Stimulated activated CD8-positive, alpha-beta memory T cell treated with anti-CD3 and anti-CD28 coated beads, Interleukin-2, amount 100 ng/mL, for 48 hours (primary cell): Measurements from ENCODE around the gene GRM4.

ENCODE experiments used
- DNase-seq, 2 donors: peaks; one replicate each; pipeline ENCODE4 v3.0.0-alpha.2; 2020; ENCODE audit warnings: low read depth in 2 of 2

The GRM4 gene

DNA sequence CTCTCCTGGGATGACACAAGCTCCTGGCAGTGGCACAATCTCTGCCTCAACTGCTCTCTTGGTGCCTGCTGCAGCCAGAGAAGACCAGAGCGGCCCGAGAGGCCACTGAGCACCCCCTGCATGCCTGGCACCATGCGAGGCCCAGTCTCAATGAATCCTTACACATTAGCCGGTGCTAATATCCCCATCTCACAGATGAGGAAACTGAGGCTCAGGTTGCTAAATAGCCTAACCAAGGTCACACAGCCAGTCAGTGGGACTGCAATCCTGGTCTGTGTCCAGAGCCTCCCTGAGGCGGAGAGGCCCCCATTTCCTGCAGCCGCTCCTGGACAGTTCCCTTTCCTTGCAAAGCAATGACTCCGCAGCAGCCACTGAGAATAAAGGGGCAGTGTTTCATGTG lies 81.2 kb downstream of the GRM4 start:
- DNase-seq: no peak

DNA sequence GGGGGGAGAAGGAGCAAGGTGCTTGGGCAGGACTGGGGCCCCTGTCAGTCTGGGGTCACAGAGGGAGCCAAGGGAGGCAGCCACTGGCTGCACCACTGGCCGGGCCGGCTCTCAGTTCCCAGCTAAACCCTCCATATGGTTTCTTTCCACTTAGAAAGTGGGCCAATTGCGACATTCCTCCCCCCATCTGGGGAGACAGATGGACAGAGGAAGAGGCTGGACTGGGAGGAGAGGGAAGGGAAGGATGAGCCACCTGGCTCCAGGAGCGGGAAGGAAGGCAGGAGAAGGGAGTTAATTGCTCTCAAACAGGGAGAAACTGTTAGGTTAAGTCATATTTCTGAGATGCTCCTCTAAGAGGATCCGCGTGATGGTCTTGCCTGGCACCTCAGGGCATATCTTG lies 82.2 kb downstream of the GRM4 start:
- DNase-seq: no peak

GRCh38 chr6:34062815-34063214 lies 83.1 kb downstream of the GRM4 start:
- no peak for DNase-seq

DNA sequence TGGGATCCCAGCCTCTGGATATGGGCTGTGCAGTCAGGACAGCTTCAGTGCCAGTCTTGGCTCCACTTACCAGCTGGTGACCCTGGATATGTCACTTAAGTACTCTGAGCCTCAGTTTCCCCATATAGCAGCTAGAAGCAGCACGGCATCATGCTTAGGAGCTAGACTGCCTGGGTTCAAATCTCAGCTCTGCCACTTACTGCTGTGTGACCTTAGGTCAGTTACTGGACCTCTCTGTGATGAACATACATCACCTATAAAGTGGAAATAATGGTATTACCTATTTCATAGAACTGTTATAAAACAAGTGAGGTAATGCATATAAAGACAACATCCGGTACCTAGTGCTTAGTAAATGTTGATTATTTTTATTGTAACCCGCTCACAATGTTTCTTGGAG lies 83.7 kb downstream of the GRM4 start:
- no peak for DNase-seq

DNA sequence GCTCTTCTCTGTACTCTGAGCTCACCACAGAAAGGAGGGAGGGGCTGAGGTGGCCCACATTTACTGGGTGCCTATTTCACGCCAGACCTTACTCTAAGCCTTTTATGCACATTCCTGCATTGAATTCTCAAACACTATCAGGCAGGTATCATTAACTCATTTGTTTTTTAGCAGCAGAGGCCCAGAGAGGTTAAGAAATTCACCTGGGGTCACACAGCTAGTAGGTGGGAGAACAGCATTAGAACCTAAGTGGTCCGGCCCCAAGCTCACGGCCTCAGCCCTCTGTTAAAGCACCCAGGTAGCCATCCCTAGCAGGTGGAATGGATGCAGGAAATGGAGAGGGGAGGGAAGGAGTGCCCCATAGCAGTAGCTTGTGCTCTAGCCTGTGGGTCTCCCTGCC lies 84.5 kb downstream of the GRM4 start:
- no peak for DNase-seq

DNA sequence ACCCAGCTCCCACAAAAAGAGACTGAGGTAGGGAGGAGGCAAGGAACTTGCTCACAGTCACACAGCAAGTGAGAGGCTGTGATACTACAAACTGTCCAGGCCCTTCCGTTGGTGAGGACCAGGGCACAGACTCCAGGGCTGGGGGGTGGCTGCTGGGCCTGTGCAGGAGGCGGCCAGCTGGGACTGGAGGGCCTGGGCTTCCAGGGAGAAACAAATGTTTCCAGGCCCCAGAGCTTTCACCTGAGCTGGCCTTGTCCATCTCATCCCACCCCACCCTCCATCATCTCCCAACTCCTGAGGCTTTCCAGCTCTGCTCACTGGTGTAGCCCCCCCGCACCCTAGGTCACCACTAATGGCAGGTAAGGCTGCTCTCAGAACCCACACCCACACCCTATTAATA lies 86.0 kb downstream of the GRM4 start:
- DNase-seq: no peak

GRCh38 chr6:34059136-34059731 lies 86.7 kb downstream of the GRM4 start:
- no peak for DNase-seq

DNA sequence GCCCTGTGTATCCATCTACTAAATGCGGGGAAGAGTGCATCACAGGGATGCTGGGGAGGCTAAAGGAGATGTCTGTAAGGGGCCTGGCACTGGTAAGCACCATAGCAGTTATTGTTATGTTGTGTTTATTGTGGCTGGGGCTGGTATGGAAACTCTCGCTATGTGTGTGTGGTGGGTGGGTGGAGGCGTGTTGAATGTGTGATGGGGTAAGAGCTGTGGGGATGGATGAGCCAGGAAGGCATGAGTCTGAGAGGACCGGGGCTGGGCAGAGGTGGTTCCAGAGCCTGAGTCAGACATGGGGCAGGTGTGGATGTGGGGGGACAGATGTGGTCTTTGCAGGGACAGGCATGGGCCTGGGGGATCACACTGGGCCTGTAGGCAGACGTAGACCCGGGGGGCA lies 88.1 kb downstream of the GRM4 start:
- DNase-seq: no peak

GRCh38 chr6:34057191-34057590 lies 88.7 kb downstream of the GRM4 start:
- no peak for DNase-seq

GRCh38 chr6:34056305-34057108 lies 89.4 kb downstream of the GRM4 start:
- DNase-seq: no peak

DNA sequence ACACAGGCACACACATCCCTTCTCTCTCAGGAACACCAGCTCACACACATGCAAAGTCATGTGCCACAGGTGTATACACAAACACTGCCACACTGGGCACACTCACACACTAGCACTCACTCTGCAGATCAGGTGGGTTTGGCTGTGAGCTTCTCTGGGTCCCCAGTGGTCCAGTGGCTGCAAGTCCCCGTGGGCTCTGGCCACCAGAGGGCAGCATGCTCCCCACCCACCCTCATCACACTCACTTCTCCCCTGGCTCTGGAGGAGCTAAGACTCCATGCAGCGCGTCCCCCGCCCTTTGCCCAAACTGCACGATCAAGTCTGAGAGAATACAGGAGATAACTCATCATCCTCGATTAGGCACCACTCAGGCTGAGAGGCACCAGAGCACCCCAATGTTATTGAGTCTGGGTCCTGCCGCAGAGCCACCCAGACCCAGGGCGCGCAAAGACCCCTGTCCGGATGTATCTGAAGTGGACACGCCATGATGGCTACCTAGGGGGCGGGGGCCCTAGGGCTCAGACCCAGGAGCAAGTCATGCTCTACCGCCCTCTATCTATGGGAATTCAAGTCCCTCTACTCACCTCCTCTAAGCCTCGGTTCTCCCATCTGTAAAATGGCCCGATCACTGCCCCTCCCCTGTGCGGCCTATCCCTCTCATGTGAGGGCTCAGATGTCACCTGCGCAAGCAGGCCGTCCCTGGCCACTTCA lies 90.5 kb downstream of the GRM4 start:
- DNase-seq: peak; percentile 47 to 52

DNA sequence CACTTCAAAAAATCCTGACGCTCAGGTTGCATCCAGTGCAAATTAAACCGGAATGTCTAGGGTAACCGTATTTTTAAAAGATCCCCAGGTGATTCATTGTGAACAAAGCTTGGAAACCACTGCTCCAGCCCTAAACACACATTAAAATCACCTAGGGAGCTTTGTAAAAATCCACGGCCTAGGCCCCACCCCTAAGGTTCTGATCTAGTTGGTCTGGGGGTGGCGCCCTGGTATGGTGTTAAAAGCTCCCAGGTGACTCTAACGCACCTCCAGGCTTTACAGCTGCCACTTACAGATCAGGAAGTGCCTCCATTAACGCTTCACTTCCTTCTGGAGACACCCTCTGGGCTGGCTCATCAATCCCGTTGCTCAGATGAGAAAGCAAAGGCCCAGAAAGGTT lies 92.2 kb downstream of the GRM4 start:
- no peak for DNase-seq

DNA sequence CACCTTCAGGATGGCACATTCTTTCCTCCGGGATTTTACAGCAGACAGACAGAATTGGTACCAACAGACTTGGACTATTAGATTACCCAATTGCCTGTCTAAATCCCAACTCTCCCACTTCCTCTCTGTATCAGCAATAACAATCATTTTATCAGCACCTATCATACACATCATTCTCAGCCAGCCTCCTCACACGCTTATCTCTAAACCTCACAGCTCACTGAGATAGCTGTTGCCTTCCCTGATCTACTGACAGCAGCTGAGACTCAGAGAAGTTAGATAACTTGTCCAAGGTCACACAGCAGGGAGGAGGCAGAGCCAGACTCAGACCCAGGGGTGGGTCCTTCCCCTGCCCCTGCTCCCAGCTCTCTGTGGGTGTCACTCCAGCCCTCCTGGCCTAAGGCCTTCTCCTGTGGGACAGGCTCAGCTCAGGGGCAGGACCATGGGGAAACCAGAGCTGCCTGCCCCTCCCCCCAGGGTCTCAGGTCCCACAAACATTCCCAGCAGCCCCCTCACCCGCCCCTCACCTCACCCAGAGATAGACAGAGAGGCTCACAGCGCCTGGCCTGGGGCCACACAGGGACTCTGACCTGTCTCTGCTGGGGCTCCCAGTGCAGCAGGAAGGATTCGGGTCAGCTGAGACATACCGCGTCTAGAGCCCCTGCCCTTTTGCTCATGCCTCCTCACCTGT lies 92.8 kb downstream of the GRM4 start:
- DNase-seq: no peak

GRCh38 chr6:34052071-34052825 lies 93.6 kb downstream of the GRM4 start:
- DNase-seq: no peak

DNA sequence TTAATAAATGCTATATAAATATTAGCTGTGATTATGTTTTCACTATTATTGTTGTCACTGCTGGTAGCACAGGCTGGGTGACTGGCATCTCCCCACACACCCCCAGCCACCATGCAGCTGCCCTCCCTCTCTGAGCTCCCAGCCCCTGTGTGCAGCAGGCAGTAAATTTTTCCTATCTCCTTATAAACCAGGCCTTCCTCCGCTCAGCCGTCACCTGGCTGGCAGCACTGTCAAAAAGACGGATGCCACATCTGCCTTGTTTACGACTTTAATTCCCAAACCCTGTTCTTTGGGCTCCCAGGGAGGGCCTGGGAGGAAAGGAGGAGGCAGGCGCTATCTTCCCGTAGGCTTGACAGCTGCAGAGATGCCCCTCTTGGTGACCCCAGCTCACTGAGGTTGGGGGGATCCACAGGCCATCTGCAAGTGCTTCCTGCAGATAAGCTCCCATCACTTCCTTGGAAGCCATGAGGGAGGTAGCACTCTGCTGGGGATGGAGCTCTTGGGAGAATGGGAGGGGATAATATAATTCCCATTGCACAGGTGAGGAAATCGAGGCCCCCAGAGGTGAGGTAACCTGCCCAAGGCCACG lies 94.5 kb downstream of the GRM4 start:
- DNase-seq: no peak

DNA sequence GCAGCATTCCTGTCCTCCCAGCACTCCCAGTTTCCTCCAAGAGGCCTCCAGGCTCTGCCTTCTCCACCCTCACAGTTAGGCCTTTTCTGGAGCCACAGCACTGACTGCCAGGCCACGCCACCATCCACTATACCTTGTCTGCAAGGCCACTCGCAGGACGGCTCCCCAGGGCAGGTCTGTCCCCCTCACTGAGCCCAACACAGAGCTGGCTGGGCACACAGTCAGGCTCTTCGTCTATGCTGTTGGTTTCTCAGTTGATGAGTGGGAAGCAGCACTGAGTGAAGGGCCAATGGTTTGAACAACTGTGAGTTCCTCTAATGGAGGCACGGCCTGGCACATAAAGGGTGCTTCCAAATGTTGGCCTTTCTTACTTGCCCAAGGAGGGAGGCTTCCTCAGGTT lies 95.2 kb downstream of the GRM4 start:
- DNase-seq: no peak

- no peak for DNase-seq
Observed at GRCh38 chr6:34049395-34050342, 96.2 kb downstream of the GRM4 start.

DNA sequence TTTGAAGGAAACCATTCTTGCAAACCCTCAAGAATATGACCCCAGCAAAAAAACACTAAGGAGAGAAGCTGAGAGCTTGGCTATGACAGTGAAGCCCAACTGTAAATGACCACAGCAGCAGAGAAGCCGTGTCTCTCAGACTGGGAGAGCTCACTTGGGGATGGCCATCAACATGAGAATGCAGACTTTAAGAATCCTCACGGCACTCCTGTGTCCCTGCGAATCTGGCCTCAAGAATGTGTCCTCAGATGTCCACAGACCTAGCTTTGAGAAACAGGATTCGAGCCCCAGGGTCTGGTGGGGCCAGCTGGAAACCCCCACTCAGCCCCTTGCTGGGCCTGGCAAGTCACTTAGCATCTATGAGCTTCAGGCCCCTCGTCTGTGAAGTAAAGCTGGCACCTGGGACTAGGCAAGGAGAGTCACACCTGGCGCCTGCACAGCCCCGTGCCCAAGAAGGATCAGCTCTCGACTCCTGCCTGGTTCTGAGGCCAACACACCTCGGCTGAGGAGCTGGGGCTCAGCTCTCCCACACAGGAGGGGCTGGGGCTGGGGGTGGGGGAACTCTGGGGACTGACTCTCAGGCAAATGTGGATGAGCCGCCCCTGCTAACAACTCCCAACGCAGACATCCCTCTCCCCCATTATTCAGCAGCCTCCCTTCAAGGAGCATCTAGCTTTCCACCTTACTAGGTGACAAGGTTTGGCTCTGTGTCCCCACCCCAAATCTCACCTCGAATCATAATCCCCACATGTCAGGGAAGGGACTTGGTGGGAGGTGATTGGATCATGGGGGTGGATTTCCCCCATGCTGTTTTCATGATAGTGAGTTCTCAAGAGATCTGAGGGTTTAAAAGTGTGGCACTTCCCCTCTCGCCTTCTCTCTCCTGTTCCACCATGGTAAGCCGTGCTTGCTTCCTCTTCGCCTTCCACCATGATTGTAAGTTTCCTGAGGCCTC lies 97.7 kb downstream of the GRM4 start:
- DNase-seq: no peak

GRCh38 chr6:34046617-34047016 lies 99.3 kb downstream of the GRM4 start:
- no peak for DNase-seq
